ENCODE measurements around the gene OPN3.

The OPN3 gene

GRCh38 chr1:241638909-241639622 lies 1.1 kb downstream of the OPN3 start:
- no peaks in the 10 kb centered on the region for H3K27me3 ChIP-seq (ENCODE audit: control insufficient read depth in 1 of 2, insufficient read depth in 1 of 2, low read length in 2 of 2)
- WGBS, result 13% methylated on average over 9 of the region's 11 CpGs
- H3K4me1 ChIP-seq (ENCODE audit: control insufficient read depth, insufficient read depth, low read depth, low read length), result peaks cover 3% of the 10 kb centered on the region

GRCh38 chr1:241638099-241638682 lies 2.0 kb downstream of the OPN3 start:
- H3K4me3 ChIP-seq (ENCODE audit: insufficient read depth in 1 of 2, low read depth in 1 of 2, low read length in 2 of 2), result peak overlapping the region in 1 of 2 experiments; percentile 99
- H3K27ac ChIP-seq (ENCODE audit: low read length, poor library complexity, severe bottlenecking), result peak overlapping the region; percentile 29
- H3K23ac ChIP-seq (ENCODE audit: low read length in 2 of 2), result no peak overlapping the region
- no peak overlapping the region for H2BK120ac ChIP-seq (ENCODE audit: low read depth, low read length)
- no peaks in the 10 kb centered on the region for H3K27me3 ChIP-seq (ENCODE audit: control insufficient read depth in 1 of 2, insufficient read depth in 1 of 2, low read length in 2 of 2)
- 87% methylated on average over 3 of the region's 5 CpGs for WGBS
- H2AK5ac ChIP-seq (ENCODE audit: low read length, severe bottlenecking), result peak overlapping the region; percentile 27
- no peak overlapping the region for H3K18ac ChIP-seq (ENCODE audit: low read depth in 1 of 2, low read length in 2 of 2)
- peaks cover 11% of the 10 kb centered on the region for H3K79me1 ChIP-seq (replicated peaks; ENCODE audit: low read length, poor library complexity, severe bottlenecking)
- no peak overlapping the region for H4K8ac ChIP-seq (ENCODE audit: low read length)
- H2BK12ac ChIP-seq (ENCODE audit: low read length in 2 of 2), result no peak overlapping the region
- no peak overlapping the region for H3K14ac ChIP-seq (ENCODE audit: low read length in 2 of 2)
- no peak overlapping the region for H2BK5ac ChIP-seq (ENCODE audit: low read depth, low read length, poor library complexity, severe bottlenecking)
- peak overlapping the region; percentile 84 for H3K9ac ChIP-seq (ENCODE audit: low read length)
- H3K4me2 ChIP-seq (ENCODE audit: low read length, poor library complexity, severe bottlenecking), result peak overlapping the region; percentile 80
- H2AFZ ChIP-seq (ENCODE audit: low read depth, low read length), result no peak overlapping the region
- H3K4ac ChIP-seq (ENCODE audit: low read depth in 1 of 2, low read length in 2 of 2), result no peak overlapping the region
- H3K4me1 ChIP-seq (ENCODE audit: control insufficient read depth, insufficient read depth, low read depth, low read length), result peaks cover 3% of the 10 kb centered on the region
- no peak overlapping the region for H4K91ac ChIP-seq (ENCODE audit: low read length)
- peaks cover 0 to 15% of the 10 kb centered on the region in 2 experiments for H3K36me3 ChIP-seq (ENCODE audit: control insufficient read depth in 1 of 2, insufficient read depth in 2 of 2, low read depth in 1 of 2, low read length in 2 of 2)
- DNase-seq, result no peak
- H2BK15ac ChIP-seq (ENCODE audit: low read depth, poor library complexity, severe bottlenecking), result no peak overlapping the region
- no peaks in the 10 kb centered on the region for H3K9me3 ChIP-seq (ENCODE audit: control insufficient read depth, low read length)

More at GRCh38 chr1:241638909-241639622, 1.1 kb downstream of the OPN3 start:
- Histone ChIP-seq H3K27ac (ENCODE audit: low read length, poor library complexity, severe bottlenecking) (peak overlapping the region; percentile 30), H3K14ac (ENCODE audit: low read length in 2 of 2) (no peak overlapping the region), H3K23ac (ENCODE audit: low read length in 2 of 2) (no peak overlapping the region), H3K79me1 (replicated peaks; ENCODE audit: low read length, poor library complexity, severe bottlenecking) (peaks cover 8% of the 10 kb centered on the region), H2BK5ac (ENCODE audit: low read depth, low read length, poor library complexity, severe bottlenecking) (no peak overlapping the region), H3K18ac (ENCODE audit: low read depth in 1 of 2, low read length in 2 of 2) (no peak overlapping the region), H3K4me3 (ENCODE audit: insufficient read depth in 1 of 2, low read depth in 1 of 2, low read length in 2 of 2) (peak overlapping the region; percentile 80 to 99), H2BK120ac (ENCODE audit: low read depth, low read length) (peak overlapping the region; percentile 37), H3K9ac (ENCODE audit: low read length) (peak overlapping the region; percentile 84), H2AK5ac (ENCODE audit: low read length, severe bottlenecking) (no peak overlapping the region), H2AFZ (ENCODE audit: low read depth, low read length) (no peak overlapping the region), H2BK12ac (ENCODE audit: low read length in 2 of 2) (no peak overlapping the region), H2BK15ac (ENCODE audit: low read depth, poor library complexity, severe bottlenecking) (no peak overlapping the region), H3K4ac (ENCODE audit: low read depth in 1 of 2, low read length in 2 of 2) (no peak overlapping the region), H4K91ac (ENCODE audit: low read length) (no peak overlapping the region), H3K36me3 (ENCODE audit: control insufficient read depth in 1 of 2, insufficient read depth in 2 of 2, low read depth in 1 of 2, low read length in 2 of 2) (peaks cover 0 to 15% of the 10 kb centered on the region in 2 experiments), H3K9me3 (ENCODE audit: control insufficient read depth, low read length) (no peaks in the 10 kb centered on the region), H4K8ac (ENCODE audit: low read length) (no peak overlapping the region), H3K4me2 (ENCODE audit: low read length, poor library complexity, severe bottlenecking) (peak overlapping the region; percentile 66)
- DNase-seq, result peak; percentile 48

- no peak overlapping the region for H3K18ac ChIP-seq (ENCODE audit: low read depth in 1 of 2, low read length in 2 of 2)
- peak overlapping the region; percentile 80 for H3K4me2 ChIP-seq (ENCODE audit: low read length, poor library complexity, severe bottlenecking)
- no peak overlapping the region for H3K23ac ChIP-seq (ENCODE audit: low read length in 2 of 2)
- peak overlapping the region; percentile 4 for H3K27ac ChIP-seq (ENCODE audit: low read length, poor library complexity, severe bottlenecking)
- peak; percentile 60 for DNase-seq
- H2AK5ac ChIP-seq (ENCODE audit: low read length, severe bottlenecking), result no peak overlapping the region
- H2BK12ac ChIP-seq (ENCODE audit: low read length in 2 of 2), result no peak overlapping the region
- H3K4me3 ChIP-seq (ENCODE audit: insufficient read depth in 1 of 2, low read depth in 1 of 2, low read length in 2 of 2), result no peak overlapping the region
- WGBS, result 69% methylated on average over 4 of the region's 4 CpGs
- H3K4me1 ChIP-seq (ENCODE audit: control insufficient read depth, insufficient read depth, low read depth, low read length), result peaks cover 3% of the 10 kb centered on the region
- H3K36me3 ChIP-seq (ENCODE audit: control insufficient read depth in 1 of 2, insufficient read depth in 2 of 2, low read depth in 1 of 2, low read length in 2 of 2), result peaks cover 0 to 15% of the 10 kb centered on the region in 2 experiments
- no peaks in the 10 kb centered on the region for H3K9me3 ChIP-seq (ENCODE audit: control insufficient read depth, low read length)
- H3K79me1 ChIP-seq (replicated peaks; ENCODE audit: low read length, poor library complexity, severe bottlenecking), result peaks cover 11% of the 10 kb centered on the region
- no peak overlapping the region for H2BK15ac ChIP-seq (ENCODE audit: low read depth, poor library complexity, severe bottlenecking)
- H3K14ac ChIP-seq (ENCODE audit: low read length in 2 of 2), result no peak overlapping the region
- H3K9ac ChIP-seq (ENCODE audit: low read length), result no peak overlapping the region
- no peak overlapping the region for H2BK120ac ChIP-seq (ENCODE audit: low read depth, low read length)
- no peaks in the 10 kb centered on the region for H3K27me3 ChIP-seq (ENCODE audit: control insufficient read depth in 1 of 2, insufficient read depth in 1 of 2, low read length in 2 of 2)
- no peak overlapping the region for H4K8ac ChIP-seq (ENCODE audit: low read length)
- H4K91ac ChIP-seq (ENCODE audit: low read length), result no peak overlapping the region
- H2AFZ ChIP-seq (ENCODE audit: low read depth, low read length), result no peak overlapping the region
- H2BK5ac ChIP-seq (ENCODE audit: low read depth, low read length, poor library complexity, severe bottlenecking), result no peak overlapping the region
- no peak overlapping the region for H3K4ac ChIP-seq (ENCODE audit: low read depth in 1 of 2, low read length in 2 of 2)
Observed at GRCh38 chr1:241637604-241638003, 2.6 kb downstream of the OPN3 start.

- DNase-seq, result no peak
- no peak overlapping the region for H2BK15ac ChIP-seq (ENCODE audit: low read depth, poor library complexity, severe bottlenecking)
- H3K27me3 ChIP-seq (ENCODE audit: control insufficient read depth in 1 of 2, insufficient read depth in 1 of 2, low read length in 2 of 2), result no peaks in the 10 kb centered on the region
- H3K14ac ChIP-seq (ENCODE audit: low read length in 2 of 2), result no peak overlapping the region
- H2BK120ac ChIP-seq (ENCODE audit: low read depth, low read length), result no peak overlapping the region
- peak overlapping the region; percentile 80 for H3K4me2 ChIP-seq (ENCODE audit: low read length, poor library complexity, severe bottlenecking)
- H3K36me3 ChIP-seq (ENCODE audit: control insufficient read depth in 1 of 2, insufficient read depth in 2 of 2, low read depth in 1 of 2, low read length in 2 of 2), result peaks cover 0 to 15% of the 10 kb centered on the region in 2 experiments
- no peak overlapping the region for H3K23ac ChIP-seq (ENCODE audit: low read length in 2 of 2)
- H4K8ac ChIP-seq (ENCODE audit: low read length), result no peak overlapping the region
- no peak overlapping the region for H2AFZ ChIP-seq (ENCODE audit: low read depth, low read length)
- no peak overlapping the region for H3K9ac ChIP-seq (ENCODE audit: low read length)
- no peak overlapping the region for H3K4ac ChIP-seq (ENCODE audit: low read depth in 1 of 2, low read length in 2 of 2)
- no peak overlapping the region for H2AK5ac ChIP-seq (ENCODE audit: low read length, severe bottlenecking)
- H3K79me1 ChIP-seq (replicated peaks; ENCODE audit: low read length, poor library complexity, severe bottlenecking), result peaks cover 13% of the 10 kb centered on the region
- H3K9me3 ChIP-seq (ENCODE audit: control insufficient read depth, low read length), result no peaks in the 10 kb centered on the region
- H3K27ac ChIP-seq (ENCODE audit: low read length, poor library complexity, severe bottlenecking), result peak overlapping the region; percentile 50
- no peak overlapping the region for H3K4me3 ChIP-seq (ENCODE audit: insufficient read depth in 1 of 2, low read depth in 1 of 2, low read length in 2 of 2)
- no peak overlapping the region for H2BK12ac ChIP-seq (ENCODE audit: low read length in 2 of 2)
- H3K18ac ChIP-seq (ENCODE audit: low read depth in 1 of 2, low read length in 2 of 2), result peak overlapping the region in 1 of 2 experiments; percentile 29
- H4K91ac ChIP-seq (ENCODE audit: low read length), result no peak overlapping the region
- H3K4me1 ChIP-seq (ENCODE audit: control insufficient read depth, insufficient read depth, low read depth, low read length), result peaks cover 3% of the 10 kb centered on the region
- H2BK5ac ChIP-seq (ENCODE audit: low read depth, low read length, poor library complexity, severe bottlenecking), result peak overlapping the region; percentile 24
Observed at GRCh38 chr1:241637046-241637590, 3.1 kb downstream of the OPN3 start.

Measured in mesenchymal stem cell (in vitro differentiated cells and primary cell).